ENCODE data around the gene EOLA2.
A peak's percentile ranks its signal among the peaks of the same experiment; 100 is the strongest.

The EOLA2 gene

GRCh38 chrX:149938427-149938880 lies at the start of gene EOLA2:
EOLA2 (minus strand) TSS chrX:149938491; CDS start chrX:149933874, 4,617 bp downstream.
- TF ChIP-seq, protein P1, sequence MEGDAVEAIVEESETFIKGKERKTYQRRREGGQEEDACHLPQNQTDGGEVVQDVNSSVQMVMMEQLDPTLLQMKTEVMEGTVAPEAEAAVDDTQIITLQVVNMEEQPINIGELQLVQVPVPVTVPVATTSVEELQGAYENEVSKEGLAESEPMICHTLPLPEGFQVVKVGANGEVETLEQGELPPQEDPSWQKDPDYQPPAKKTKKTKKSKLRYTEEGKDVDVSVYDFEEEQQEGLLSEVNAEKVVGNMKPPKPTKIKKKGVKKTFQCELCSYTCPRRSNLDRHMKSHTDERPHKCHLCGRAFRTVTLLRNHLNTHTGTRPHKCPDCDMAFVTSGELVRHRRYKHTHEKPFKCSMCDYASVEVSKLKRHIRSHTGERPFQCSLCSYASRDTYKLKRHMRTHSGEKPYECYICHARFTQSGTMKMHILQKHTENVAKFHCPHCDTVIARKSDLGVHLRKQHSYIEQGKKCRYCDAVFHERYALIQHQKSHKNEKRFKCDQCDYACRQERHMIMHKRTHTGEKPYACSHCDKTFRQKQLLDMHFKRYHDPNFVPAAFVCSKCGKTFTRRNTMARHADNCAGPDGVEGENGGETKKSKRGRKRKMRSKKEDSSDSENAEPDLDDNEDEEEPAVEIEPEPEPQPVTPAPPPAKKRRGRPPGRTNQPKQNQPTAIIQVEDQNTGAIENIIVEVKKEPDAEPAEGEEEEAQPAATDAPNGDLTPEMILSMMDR (IDR thresholded peaks at IDR 0.05; ENCODE audit: borderline replicate concordance, control extremely low read depth, extremely low read depth, insufficient read depth, missing control alignments): peak; percentile 50
- in situ Hi-C loops (cut with MboI; ENCODE audit: low sequenced_read_pairs, unreplicated experiment): no loop called here
- DNase-seq (ENCODE audit: low spot score): peak; percentile 68

DNA sequence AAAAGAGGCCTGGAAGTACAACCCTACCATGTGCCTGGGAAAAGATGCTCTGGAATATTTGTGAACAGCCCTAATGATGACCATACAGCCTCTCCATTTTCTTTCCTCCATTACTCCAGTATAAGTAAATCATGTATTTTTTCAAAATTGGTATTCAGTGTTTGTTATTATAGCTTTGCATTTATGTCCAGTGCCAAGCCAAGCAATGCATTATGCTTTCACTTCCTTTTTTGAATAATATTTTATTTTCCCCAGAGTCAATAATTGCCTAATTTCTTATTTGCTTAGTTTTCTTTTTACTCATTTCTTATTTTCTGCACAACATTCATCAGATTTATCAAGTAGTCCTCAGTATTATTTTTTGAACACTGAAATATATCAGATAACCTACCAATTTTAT lies 49.3 kb upstream of the EOLA2 start:
- in situ Hi-C loops (cut with MboI; ENCODE audit: low sequenced_read_pairs, unreplicated experiment): no loop called here
- TF ChIP-seq, protein P1 (IDR thresholded peaks at IDR 0.05; ENCODE audit: borderline replicate concordance, control extremely low read depth, extremely low read depth, insufficient read depth, missing control alignments): no peak
- no peak for DNase-seq (ENCODE audit: low spot score)

GRCh38 chrX:149984411-149984810 lies 46.1 kb upstream of the EOLA2 start:
- in situ Hi-C loops (cut with MboI; ENCODE audit: low sequenced_read_pairs, unreplicated experiment): no loop called here
- DNase-seq (ENCODE audit: low spot score): no peak
- TF ChIP-seq, protein P1 (IDR thresholded peaks at IDR 0.05; ENCODE audit: borderline replicate concordance, control extremely low read depth, extremely low read depth, insufficient read depth, missing control alignments): no peak

- in situ Hi-C loops (cut with MboI; ENCODE audit: low sequenced_read_pairs, unreplicated experiment): no loop called here
- TF ChIP-seq, protein P1 (IDR thresholded peaks at IDR 0.05; ENCODE audit: borderline replicate concordance, control extremely low read depth, extremely low read depth, insufficient read depth, missing control alignments): no peak
- DNase-seq (ENCODE audit: low spot score): no peak
Measured at GRCh38 chrX:149982310-149982709, 44.0 kb upstream of the EOLA2 start.

GRCh38 chrX:149979126-149979644 lies 40.9 kb upstream of the EOLA2 start:
- TF ChIP-seq, protein P1 (IDR thresholded peaks at IDR 0.05; ENCODE audit: borderline replicate concordance, control extremely low read depth, extremely low read depth, insufficient read depth, missing control alignments): no peak
- in situ Hi-C loops (cut with MboI; ENCODE audit: low sequenced_read_pairs, unreplicated experiment): no loop called here
- no peak for DNase-seq (ENCODE audit: low spot score)

DNA sequence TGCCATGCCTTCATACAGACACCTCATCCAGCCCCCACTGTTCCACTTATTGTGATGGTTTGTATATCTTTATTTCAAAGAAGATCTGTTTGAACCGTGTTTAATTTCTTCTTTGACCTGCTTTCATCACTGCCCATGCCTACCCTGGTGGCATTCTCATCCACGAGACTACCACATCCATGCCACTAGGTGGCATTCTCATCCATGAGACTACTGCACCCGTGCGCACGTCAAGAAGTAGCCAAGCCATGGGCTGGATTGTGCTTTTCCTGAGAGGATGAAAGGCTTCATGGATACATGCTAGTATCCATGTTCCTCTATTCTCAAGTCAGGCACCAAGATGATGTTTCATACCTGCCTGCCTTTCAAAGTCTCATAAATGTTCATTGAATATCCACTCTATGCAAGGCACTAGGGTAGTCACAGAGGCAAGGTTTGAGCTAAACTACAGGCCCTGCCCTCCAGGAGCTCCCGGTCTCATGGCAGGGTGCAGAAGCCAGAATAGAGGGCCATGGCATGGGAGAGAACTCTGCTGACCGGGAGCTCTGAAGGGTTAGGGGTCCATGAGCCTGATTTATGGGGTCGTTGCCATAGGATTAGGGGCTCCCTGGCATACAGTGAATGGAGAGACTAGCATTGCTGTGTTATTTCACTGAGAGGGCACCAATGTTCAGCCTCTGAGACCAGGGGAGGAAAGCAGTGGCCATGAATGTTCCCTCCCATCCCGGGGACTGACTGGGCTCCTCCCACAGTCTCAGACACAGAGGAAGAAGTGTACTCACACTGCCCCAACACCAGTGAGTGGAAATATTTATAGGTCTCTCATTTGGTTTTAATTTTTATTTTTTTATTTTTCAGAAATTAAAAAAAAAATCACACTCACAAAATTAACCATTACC lies 24.8 kb upstream of the EOLA2 start:
- in situ Hi-C loops (cut with MboI; ENCODE audit: low sequenced_read_pairs, unreplicated experiment): loop anchor here (25.0 kb wide), 2 partner anchors 524 to 724 kb away; partner anchors contain the start of gene MTMR1
- peak; percentile 21 for DNase-seq (ENCODE audit: low spot score)
- TF ChIP-seq, protein P1 (IDR thresholded peaks at IDR 0.05; ENCODE audit: borderline replicate concordance, control extremely low read depth, extremely low read depth, insufficient read depth, missing control alignments): peak; percentile 53
